ENCODE measurements around the gene ATXN3L. TPM values are rescaled to one million over a fixed set of nuclear protein-coding genes. Genes with fewer than 3 reads are reported as not detected.

Gene ATXN3L
- total RNA-seq, 1 experiment from 2014 or later, result not detected

- no peak overlapping the region for H3K9ac ChIP-seq (ENCODE audit: low read length)
- CTCF ChIA-PET, result no interaction called here
- ATAC-seq, result no peak
- H3K4me1 ChIP-seq (ENCODE audit: control insufficient read depth in 1 of 2, insufficient read depth in 2 of 2, low read length in 2 of 2), result no peaks in the 10 kb centered on the region; a peak in 1 of 4 replicates
- no peaks in the 10 kb centered on the region; a peak in 1 of 4 replicates for H3K9me3 ChIP-seq (ENCODE audit: control insufficient read depth in 1 of 2, insufficient read depth in 1 of 2, low read depth in 1 of 2, low read length in 2 of 2)
- H3K4me2 ChIP-seq (ENCODE audit: low read length), result no peak overlapping the region
- POLR2A ChIA-PET, result no interaction called here
- no peaks in the 10 kb centered on the region for H3K79me2 ChIP-seq (ENCODE audit: insufficient read depth, low read length)
- no peaks in the 10 kb centered on the region for H4K20me1 ChIP-seq (ENCODE audit: insufficient read depth)
- no peaks in the 10 kb centered on the region for H3K27me3 ChIP-seq (ENCODE audit: insufficient read depth, low read length)
- TF ChIP-seq, protein P1, sequence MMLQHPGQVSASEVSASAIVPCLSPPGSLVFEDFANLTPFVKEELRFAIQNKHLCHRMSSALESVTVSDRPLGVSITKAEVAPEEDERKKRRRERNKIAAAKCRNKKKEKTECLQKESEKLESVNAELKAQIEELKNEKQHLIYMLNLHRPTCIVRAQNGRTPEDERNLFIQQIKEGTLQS (IDR thresholded peaks at IDR 0.05), result no peak
- TF ChIP-seq SP1 (IDR thresholded peaks at IDR 0.05; ENCODE audit: low read depth) (no peak), CEBPB (IDR thresholded peaks at IDR 0.05; ENCODE audit: low read depth) (no peak), SRF (IDR thresholded peaks at IDR 0.05; ENCODE audit: low read depth) (no peak), POLR2A (IDR thresholded peaks at IDR 0.05; ENCODE audit: borderline replicate concordance, extremely low read depth, insufficient read depth, insufficient read length) (no peak), TCF7L2 (IDR thresholded peaks at IDR 0.05; ENCODE audit: borderline replicate concordance, extremely low read depth, insufficient read depth, insufficient read length) (no peak), EZH2 (IDR thresholded peaks at IDR 0.05) (no peak), ZBTB33 (IDR thresholded peaks at IDR 0.05; ENCODE audit: extremely low read depth, insufficient replicate concordance, low read length) (no peak), RAD21 (IDR thresholded peaks at IDR 0.05; ENCODE audit: low read depth) (no peak)
- TF ChIP-seq, protein P2, sequence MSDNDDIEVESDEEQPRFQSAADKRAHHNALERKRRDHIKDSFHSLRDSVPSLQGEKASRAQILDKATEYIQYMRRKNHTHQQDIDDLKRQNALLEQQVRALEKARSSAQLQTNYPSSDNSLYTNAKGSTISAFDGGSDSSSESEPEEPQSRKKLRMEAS (IDR thresholded peaks at IDR 0.05), result no peak
- intact Hi-C loops (cut with micrococcal nuclease), result no loop called here
- H3K27ac ChIP-seq (ENCODE audit: low read depth, low read length), result no peak overlapping the region
- no peak overlapping the region for H2AFZ ChIP-seq (ENCODE audit: low read depth, low read length, poor library complexity, severe bottlenecking)
- H3K36me3 ChIP-seq (ENCODE audit: control insufficient read depth in 1 of 2, insufficient read depth in 2 of 2, low read length in 2 of 2), result no peaks in the 10 kb centered on the region
- H3K9me2 ChIP-seq (ENCODE audit: insufficient read depth), result no peaks in the 10 kb centered on the region
- RAD21 ChIA-PET (ENCODE audit: low non-redundant PET in 1 of 2, low total read pairs in 2 of 2, uncharacterized antibody in 2 of 2, unreplicated experiment in 2 of 2), result no interaction called here
- no peak overlapping the region for H3K4me3 ChIP-seq (replicated peaks in 1 of 2; ENCODE audit: low read depth in 1 of 2, low read length in 2 of 2)
- BruUV-seq (replicated peaks), result no TSS peak
- no peak for DNase-seq (ENCODE audit: low read depth, low spot score)
Measured at GRCh38 chrX:13288671-13289070, 31.2 kb downstream of the ATXN3L start.
